OCI-LY7 (cell line): ENCODE results near the gene ATP6V0E1.

Experiments
- EZH2phosphoT487 ChIP-seq: fragments of 200-600 bp; sonication (generic); IDR thresholded peaks from 2 replicates; pipeline ENCODE4 v1.6.1; 2018; ENCODE audit warnings: low read depth, borderline replicate concordance, mild to moderate bottlenecking, mixed run types, antibody characterized with exemption, low read length, moderate library complexity, mixed read lengths
- TF ChIP-seq, protein P1 (sequence below): fragments of 200-600 bp; sonication (generic); conservative IDR thresholded peaks from 2 replicates; pipeline ENCODE4 v1.5.1; 2014; ENCODE audit warnings: mild to moderate bottlenecking, antibody characterized with exemption, low read length, moderate library complexity, mixed read lengths

GRCh38 chr5:173003360-173003759 lies 19.8 kb downstream of the ATP6V0E1 start:
- TF ChIP-seq, protein P1, sequence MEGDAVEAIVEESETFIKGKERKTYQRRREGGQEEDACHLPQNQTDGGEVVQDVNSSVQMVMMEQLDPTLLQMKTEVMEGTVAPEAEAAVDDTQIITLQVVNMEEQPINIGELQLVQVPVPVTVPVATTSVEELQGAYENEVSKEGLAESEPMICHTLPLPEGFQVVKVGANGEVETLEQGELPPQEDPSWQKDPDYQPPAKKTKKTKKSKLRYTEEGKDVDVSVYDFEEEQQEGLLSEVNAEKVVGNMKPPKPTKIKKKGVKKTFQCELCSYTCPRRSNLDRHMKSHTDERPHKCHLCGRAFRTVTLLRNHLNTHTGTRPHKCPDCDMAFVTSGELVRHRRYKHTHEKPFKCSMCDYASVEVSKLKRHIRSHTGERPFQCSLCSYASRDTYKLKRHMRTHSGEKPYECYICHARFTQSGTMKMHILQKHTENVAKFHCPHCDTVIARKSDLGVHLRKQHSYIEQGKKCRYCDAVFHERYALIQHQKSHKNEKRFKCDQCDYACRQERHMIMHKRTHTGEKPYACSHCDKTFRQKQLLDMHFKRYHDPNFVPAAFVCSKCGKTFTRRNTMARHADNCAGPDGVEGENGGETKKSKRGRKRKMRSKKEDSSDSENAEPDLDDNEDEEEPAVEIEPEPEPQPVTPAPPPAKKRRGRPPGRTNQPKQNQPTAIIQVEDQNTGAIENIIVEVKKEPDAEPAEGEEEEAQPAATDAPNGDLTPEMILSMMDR: no peak
- no peak for TF ChIP-seq EZH2phosphoT487
